GM21528 (cell line): ENCODE results near the gene ABHD6.
"Not testable (repeated sequence)": the region's sequence is repeated elsewhere in the genome, so short reads cannot be mapped to it uniquely, and the experiment has no call there.

ENCODE experiments used
- ATAC-seq: cut with Tn5 transposase; IDR thresholded peaks from one replicate; pipeline ENCODE4 v1.9.1; 2021; ENCODE audit warnings: mild to moderate bottlenecking, moderate library complexity; ENCODE audit not compliant: unreplicated experiment, low FRiP score

The ABHD6 gene

GRCh38 chr3:58271901-58272501 lies 34.4 kb downstream of the ABHD6 start:
- ATAC-seq: no peak

DNA sequence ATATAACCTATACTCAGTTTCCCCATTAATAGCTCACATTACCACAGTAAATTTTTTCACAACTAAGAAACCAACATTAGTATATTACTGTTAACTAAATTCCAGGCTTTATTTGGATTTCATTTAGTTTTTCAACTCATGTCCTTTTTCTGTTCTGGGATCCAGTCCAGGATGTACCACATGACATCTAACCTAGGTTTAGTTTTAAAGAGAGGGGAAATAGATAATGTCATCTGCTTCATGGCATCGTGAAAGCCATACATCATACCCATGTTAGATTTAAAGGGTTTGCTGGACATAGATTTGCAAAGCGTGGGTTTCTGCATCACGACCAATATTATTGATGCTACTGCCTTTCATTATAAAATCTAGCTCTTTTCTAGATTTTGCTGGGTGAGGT lies 35.3 kb downstream of the ABHD6 start:
- no peak for ATAC-seq

DNA sequence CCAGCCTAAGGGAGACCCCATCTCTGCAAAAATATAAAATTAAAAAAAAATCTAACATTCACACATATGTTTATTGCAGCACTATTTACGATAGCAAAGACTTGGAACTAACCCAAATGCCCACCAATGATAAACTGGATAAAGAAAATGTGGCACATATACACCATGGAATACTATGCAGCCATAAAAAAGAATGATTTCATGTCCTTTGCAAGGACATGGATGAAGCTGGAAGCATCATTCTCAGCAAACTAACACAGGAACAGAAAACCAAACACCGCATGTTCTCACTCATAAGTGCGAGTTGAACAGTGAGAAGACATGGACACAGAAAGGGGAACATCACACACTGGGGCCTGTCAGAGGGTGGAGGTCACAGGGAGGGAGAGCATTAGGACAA lies 35.8 kb downstream of the ABHD6 start:
- not testable (repeated sequence) for ATAC-seq

DNA sequence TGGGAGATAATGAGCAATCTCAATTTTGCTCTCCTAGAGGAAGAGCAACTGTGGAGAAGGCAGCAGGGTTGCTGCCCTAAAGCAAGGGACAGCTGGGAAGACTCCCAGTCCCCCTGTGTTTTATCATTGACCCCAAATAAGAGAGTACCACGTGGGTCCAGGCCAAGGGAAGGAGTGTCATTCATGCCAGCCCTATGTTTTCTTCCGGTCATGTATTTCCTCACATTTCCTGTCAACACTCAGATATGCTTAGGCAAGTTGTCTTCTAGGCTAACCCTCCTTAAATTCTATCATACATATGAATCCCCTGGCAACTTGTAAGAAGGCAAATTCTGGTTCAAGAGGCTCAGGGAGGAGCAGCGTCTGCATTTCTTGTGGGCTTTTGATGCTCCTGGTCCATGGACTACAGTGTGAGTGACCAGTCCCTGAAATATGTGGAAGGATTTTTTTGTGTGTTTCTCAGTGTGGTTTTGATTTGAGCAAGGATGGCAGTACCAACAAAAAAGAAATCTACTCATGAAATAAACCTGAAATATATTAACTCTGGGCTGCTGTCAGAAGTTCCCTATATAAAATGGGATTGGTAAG lies 36.5 kb downstream of the ABHD6 start:
- ATAC-seq: no peak

DNA sequence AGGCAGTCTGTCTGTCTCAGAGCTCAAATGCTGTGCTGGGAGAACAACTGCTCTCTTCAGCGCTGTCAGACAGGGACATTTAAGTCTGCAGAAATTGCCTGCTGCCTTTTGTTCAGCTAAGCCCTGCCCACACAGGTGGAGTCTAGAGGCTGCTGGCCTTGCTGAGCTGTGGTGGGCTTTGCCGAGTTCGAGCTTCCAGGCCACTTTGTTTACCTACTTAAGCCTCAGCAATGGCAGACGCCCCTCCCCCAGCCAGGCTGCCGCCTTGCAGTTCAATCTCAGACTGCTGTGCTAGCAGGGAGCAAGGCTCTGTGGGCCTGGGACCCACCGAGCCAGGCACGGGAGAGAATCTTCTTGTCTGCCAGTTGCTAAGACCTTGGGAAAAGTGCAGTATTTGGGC lies 43.5 kb downstream of the ABHD6 start:
- no peak for ATAC-seq

- ATAC-seq: no peak
These were observed 47.7 kb downstream of the ABHD6 start for GRCh38 chr3:58285334-58285733.

GRCh38 chr3:58287354-58287753 lies 49.8 kb downstream of the ABHD6 start:
- no peak for ATAC-seq

GRCh38 chr3:58288011-58288728 lies 50.6 kb downstream of the ABHD6 start:
- ATAC-seq: no peak

- ATAC-seq: not testable (repeated sequence)
These were observed 51.5 kb downstream of the ABHD6 start for GRCh38 chr3:58288964-58289613.

GRCh38 chr3:58290446-58290845 lies 52.9 kb downstream of the ABHD6 start:
- not testable (repeated sequence) for ATAC-seq

GRCh38 chr3:58291671-58292338 lies 54.2 kb downstream of the ABHD6 start:
- no peak for ATAC-seq

DNA sequence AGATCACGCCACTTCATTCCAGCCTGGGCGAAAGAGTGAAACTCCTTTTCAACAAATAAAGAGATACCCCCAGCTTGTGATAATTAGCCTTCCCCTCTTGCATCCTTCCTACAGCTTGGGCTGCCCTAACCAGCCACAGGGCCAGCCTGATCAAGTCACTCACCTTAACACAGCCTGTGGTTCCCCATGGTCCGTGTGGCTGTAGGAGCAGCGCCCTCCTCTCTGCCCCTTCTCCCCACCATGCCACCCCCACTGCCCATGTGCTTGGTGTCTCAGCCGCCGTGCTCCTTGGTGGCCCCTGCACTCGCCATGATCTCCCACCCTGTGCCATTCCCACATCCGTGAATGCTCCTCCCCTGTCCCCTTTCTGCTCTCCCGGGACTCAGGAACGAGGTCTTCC lies 55.3 kb downstream of the ABHD6 start:
- ATAC-seq: no peak

GRCh38 chr3:58293516-58293915 lies 55.9 kb downstream of the ABHD6 start:
- ATAC-seq: no peak

GRCh38 chr3:58296269-58296668 lies 58.7 kb downstream of the ABHD6 start:
- ATAC-seq: no peak

GRCh38 chr3:58296843-58297242 lies 59.3 kb downstream of the ABHD6 start:
- no peak for ATAC-seq

DNA sequence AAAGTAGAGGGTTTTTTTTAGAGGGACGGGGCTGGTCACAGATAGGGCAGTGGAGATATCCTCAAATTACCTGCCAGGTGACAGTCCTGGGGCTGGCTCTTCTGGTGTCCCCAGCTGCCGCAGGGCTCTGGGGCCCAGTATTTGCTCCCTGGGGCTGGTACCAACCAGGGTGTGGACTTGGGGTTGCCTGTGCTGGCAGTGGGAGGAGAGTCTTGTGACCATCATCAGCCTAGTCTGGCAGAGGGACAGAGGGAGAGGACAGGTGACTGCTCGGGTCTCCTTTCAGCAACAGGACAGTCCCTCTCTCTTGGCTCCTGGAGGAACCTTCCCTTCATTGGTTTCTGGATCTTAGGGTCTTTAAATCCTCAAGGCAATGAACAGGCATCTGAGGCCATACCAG lies 60.6 kb downstream of the ABHD6 start:
- no peak for ATAC-seq

DNA sequence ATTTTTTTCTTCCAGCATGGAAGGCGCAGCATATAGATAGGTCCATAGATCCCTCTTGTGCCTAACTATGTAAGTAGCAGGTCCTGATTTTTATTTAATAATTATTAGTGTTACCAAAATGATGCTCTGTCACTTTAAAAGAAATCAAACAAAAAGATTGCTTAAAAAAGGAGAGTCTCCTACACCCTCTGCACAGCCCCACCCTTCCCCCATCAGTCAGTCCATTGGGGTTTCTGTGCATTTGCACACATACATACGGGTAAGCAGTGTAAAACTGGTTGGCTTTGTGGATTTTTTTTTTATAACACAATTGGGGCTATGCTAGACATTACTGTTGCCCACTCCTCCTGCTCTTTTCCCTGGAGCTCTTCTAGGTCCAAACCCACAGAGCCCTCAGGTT lies 61.5 kb downstream of the ABHD6 start:
- ATAC-seq: no peak

DNA sequence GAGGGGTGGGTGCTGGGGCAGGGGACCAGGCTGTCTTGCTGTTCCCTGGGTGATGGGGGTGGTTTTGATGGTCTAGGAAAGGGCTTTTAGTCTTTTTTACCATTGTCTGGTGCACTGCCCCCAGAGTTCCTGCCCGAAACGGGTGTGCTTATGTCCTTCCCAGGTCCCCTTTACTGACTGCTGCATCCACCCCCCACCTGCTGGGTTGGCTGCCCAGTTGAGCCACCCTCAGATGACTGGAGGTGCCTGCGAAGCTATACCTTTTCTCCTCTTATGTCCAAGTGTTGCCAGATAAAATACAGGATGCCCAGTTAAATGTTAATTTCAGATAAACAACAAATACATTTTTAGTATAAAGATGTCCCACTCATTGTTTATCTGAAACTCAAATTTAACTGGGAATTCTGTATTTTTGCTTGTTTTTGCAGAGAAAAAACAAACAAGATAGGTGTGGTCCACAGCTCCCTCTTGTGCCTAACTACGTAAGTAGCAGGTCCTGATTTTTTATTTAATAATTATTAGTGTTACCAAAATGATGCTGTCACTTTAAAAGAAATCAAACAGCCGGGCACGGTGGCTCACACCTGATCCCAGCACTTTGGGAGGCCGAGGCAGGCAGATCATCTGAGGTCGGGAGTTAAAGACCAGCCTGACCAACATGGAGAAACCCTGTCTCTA lies 62.4 kb downstream of the ABHD6 start:
- ATAC-seq: no peak

- peak; percentile 91 for ATAC-seq
These were observed 68.5 kb downstream of the ABHD6 start, which contains the start of the genes HTD2 and RPP14 for GRCh38 chr3:58305882-58306711. HTD2 (plus strand) TSS chr3:58306520; CDS start chr3:58317614, 11,094 bp downstream. RPP14 (plus strand) TSS chr3:58306245; CDS start chr3:58310330, 4,085 bp downstream.
